IPS-18c (cell line): Measurements from ENCODE around the gene COL6A3.

Experiments
- H3K4me3 ChIP-seq: 2 replicates; pipeline ENCODE4 v1.7.0; 2013; ENCODE audit warnings: low read depth, mild to moderate bottlenecking, low read length, moderate library complexity; ENCODE audit not compliant: insufficient read depth
- H3K9me3 ChIP-seq: one replicate; pipeline ENCODE4 v1.6.1; 2013; ENCODE audit warnings: mild to moderate bottlenecking, low read length, moderate library complexity; ENCODE audit not compliant: control insufficient read depth, insufficient read depth

The COL6A3 gene, protein sequence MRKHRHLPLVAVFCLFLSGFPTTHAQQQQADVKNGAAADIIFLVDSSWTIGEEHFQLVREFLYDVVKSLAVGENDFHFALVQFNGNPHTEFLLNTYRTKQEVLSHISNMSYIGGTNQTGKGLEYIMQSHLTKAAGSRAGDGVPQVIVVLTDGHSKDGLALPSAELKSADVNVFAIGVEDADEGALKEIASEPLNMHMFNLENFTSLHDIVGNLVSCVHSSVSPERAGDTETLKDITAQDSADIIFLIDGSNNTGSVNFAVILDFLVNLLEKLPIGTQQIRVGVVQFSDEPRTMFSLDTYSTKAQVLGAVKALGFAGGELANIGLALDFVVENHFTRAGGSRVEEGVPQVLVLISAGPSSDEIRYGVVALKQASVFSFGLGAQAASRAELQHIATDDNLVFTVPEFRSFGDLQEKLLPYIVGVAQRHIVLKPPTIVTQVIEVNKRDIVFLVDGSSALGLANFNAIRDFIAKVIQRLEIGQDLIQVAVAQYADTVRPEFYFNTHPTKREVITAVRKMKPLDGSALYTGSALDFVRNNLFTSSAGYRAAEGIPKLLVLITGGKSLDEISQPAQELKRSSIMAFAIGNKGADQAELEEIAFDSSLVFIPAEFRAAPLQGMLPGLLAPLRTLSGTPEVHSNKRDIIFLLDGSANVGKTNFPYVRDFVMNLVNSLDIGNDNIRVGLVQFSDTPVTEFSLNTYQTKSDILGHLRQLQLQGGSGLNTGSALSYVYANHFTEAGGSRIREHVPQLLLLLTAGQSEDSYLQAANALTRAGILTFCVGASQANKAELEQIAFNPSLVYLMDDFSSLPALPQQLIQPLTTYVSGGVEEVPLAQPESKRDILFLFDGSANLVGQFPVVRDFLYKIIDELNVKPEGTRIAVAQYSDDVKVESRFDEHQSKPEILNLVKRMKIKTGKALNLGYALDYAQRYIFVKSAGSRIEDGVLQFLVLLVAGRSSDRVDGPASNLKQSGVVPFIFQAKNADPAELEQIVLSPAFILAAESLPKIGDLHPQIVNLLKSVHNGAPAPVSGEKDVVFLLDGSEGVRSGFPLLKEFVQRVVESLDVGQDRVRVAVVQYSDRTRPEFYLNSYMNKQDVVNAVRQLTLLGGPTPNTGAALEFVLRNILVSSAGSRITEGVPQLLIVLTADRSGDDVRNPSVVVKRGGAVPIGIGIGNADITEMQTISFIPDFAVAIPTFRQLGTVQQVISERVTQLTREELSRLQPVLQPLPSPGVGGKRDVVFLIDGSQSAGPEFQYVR (N-terminal part only)

DNA sequence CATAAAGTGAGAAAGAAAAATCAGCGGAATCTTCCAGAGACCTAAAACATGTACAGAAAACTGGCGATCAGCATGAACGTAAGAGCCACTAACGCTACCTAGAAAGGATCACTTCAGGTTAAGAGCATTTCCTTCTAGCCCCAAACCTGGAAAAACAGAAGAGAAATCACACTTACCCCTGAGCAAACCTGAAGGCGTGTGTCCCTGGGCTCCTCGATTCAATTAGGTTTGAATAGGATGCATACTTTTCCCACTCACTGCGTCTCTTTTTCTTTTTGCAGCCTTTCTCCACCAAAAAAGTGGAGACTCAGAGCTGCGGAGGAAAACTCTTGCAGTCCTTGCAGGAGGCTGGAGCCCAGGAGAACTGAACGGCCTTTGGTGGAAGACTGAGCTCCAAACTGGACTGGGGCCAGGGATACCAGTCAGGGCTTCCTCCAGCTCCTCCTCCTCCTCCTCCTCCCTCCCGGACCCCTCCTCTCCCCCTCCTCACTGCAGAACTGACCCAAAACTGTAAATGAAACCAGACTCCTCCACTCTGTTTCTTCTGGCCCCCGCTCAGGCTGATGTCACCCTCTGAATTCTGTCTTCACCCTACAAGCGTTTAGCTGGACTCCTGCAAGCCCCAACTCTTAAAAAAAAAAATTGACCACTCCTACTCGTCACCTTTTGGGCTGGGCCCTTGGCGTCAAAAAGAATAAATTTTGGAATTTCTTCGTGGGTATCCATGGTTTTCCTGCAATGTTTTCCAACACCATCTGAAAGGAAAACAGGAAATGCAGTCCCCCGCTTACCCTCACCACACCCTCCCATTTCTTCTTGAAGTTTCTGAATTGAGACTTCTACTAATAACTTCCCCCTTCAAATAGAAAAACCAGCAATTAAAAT lies at the start of gene COL6A3:
Gene COL6A3, minus strand, starts transcription at position 388 of the 885 bp plus-strand sequence. CDS start 17,347 bp downstream, outside the sequence.
- peaks cover 2% of the 10 kb centered on the region for H3K9me3 ChIP-seq
- no peak within 1 kb of the TSS for H3K4me3 ChIP-seq

DNA sequence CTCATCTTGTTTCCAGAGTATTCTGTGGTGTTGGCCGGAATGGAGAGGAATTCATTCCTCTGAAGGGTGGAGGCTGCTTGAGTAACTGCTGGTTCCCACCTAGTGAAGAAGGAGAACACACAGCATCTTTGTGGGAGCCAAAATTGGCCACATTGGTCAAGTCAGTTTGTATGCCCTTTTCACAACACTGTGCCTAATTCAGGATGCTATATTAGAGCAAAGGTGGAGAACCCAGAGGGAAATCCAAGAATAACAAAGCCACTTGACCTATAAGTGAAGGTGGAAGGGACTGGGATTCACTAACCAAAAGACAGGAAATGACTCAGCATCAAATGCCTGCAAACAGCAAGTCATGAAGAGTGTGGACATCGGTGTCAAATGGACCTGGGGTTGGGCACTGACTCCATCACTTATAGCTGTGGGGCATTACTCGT lies 45.8 kb upstream of the COL6A3 start:
- no peak overlapping the region for H3K4me3 ChIP-seq
- H3K9me3 ChIP-seq = no peaks in the 10 kb centered on the region

DNA sequence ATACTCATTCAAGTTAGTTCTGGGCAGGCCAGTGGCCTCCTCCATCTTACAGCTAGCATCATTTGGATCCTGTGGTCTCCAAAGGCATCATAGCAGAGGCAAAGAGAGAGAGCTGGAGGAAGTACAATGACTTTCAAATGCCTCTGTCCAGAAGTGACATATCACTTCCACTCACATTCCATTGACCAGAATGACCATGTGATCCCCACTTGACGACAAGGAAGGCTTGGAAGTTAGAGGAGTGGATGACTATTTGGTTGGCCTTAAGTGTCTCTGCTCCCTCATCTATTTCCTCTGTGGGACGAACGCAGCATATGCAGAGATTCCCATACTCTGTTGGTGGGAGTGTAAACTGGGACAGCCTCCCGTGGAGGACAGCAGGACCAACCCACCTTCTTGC lies 45.3 kb upstream of the COL6A3 start:
- no peaks in the 10 kb centered on the region for H3K9me3 ChIP-seq
- no peak overlapping the region for H3K4me3 ChIP-seq

DNA sequence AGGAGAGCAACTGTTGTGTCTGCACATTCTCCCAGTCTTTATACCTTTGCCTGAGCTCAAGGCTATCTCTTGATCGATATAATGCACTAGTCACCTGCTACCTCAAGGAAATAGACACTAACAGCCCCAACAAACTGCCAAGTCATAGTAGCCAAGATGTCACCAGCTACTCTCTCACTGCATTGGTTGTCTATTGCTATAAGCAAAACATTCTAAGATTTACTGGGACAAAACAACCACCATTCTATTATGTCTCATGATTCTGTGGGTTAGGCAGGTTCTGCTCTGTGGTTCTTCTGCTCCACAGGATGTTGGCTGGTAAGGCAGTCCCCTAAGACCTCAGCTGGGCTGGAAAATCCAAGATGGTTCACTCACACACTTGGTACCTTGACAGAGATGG lies 44.6 kb upstream of the COL6A3 start:
- no peaks in the 10 kb centered on the region for H3K9me3 ChIP-seq
- no peak overlapping the region for H3K4me3 ChIP-seq

DNA sequence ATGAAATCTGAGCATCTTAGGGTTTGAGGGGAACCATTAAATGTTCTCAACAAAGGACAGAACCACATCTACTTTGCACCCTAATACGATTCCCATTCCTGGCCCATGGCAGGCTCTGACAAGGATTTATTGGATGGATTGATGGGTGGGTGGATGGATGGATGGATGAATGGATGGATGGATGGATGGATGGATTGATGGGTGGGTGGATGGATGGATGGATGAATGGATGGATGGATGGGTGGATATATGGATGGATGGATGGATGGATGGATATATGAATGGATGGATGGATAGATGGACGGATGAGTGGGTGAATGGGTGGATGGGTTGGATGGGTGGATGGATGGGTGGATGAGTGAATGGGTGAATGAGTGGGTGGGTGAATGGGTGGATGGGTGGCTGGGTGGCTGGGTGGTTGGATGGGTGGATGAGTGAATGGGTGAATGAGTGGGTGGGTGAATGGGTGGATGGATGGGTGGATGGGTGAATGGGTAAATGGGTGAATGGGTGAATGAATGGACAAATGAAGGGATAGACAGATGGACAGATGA lies 43.5 kb upstream of the COL6A3 start:
- Histone ChIP-seq H3K4me3 (no peak overlapping the region), H3K9me3 (no peaks in the 10 kb centered on the region)

DNA sequence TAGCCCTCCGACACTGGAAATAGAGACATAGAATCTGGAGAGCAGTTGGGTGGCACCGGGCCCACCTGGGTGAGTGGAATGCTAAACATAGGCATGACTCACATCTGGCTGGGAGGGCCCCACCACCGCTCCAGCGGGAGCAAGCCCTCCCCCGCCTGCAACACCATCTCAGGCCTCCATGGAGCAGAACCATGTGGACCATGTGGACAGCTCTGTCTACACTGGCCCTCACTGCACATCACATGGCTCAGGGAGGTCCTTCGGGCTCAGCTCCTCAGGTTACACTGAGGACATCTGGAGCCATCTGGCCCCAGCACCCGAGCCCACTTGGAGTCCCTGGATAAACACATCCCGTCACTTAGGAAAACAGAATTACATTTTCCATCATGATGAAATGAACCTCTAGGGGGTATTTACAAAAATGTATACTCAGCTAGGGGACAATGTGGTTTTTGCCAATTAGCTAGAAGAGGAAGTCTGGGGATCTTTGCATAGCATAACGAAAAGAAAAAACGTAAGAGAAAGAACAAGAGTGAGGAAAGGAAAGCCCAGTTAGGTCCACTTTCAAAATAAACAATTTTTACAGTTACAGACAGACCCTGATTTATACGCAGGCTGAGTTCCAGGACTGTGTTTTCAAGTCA lies 42.4 kb upstream of the COL6A3 start:
- Histone ChIP-seq H3K4me3 (no peak overlapping the region), H3K9me3 (no peaks in the 10 kb centered on the region)

DNA sequence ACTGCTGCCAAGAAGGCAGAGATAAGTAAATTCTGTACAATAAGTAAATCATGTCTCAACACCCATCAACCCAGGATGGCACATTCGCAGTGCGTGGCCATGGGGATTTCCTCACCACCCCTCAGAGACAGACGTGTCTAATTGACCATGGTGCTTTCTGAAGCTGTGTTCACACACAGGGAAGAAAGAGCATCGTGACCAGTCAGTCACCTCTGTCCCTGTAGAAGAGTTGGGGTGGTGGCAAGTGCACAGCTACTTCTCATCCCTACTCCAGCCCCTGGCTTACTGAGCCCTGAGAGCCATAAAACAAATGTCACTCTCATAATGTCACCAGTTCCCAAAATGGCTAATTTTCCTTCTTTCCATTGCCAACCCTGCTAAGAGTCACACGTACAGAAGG lies 41.8 kb upstream of the COL6A3 start:
- Histone ChIP-seq H3K9me3 (no peaks in the 10 kb centered on the region), H3K4me3 (no peak overlapping the region)

DNA sequence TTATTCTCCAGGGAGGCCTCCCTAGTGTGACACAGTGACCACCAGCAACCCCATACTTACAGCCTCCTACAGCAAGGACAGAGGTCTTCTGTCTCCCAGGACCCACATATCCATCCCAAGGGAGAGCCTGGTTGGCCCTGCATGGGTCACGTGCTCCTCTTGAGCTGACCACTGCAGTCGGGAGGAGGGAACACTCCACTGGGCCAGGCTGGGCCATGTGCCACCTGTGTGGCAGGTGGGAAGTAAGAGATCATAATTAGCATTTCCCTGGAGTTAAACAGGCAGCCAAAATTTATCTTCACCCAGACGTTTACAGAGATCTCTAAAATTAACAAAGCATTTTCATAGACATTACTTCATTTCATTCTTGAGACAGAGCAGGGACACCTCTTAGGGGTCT lies 39.7 kb upstream of the COL6A3 start:
- Histone ChIP-seq H3K4me3 (no peak overlapping the region), H3K9me3 (no peaks in the 10 kb centered on the region)

DNA sequence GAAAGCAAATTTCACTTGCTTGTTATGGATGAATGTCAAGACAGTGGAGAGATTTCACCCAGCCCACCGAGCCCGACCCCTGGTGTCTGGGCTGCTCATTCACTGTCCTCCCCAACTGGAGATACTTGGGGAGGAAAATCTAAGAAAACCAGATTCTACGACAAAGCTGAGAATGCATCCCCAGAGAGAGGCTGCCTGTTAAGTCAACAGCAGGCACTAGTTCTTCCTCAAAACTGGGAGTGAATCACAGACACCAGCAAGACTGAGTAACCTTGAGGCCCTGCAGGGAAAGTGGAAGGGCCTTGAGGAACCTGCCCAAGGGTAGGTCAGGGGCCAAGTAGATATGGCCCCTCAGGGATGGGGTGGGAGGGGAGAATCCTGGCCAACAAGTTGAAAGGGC lies 38.9 kb upstream of the COL6A3 start:
- H3K4me3 ChIP-seq = no peak overlapping the region
- H3K9me3 ChIP-seq = no peaks in the 10 kb centered on the region

DNA sequence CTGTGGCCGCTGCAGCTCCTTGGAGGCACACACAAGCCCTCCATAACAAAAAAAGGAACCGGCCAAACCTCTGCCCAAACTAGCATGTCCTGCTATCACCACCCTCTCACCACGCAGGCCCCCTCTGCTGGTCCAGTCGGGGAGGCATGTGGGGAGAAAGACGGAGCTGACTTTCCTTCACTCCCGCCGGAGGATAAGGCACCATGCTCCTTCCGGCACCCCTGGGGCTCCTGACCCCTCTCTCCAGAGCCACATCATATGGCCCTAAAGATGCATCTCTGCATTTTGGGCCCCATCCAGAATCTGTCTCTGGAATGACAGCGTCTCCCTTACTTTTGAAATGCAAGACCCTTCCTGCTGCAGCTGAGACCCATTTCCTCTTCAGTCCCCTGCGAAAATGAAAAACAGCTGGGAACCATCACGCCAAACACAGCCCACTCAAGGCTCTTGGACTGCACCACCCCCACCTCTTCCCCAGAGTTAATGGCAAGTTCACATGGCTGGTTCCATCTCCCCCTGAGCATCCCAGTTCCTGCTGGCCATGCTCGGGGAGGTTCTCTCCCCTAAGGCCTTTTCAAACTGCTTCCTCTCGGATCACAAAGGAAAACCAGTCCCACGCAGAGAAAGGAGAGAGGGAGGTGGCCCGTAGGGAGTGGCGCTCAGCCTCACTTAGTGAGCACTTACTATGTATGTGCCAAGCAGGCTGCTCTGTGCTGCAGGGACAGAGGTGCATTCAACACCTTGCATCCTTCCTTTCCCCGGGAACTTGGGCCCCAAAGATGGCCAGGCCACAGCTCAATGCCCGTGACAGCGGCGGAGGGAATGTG lies 37.9 kb upstream of the COL6A3 start:
- Histone ChIP-seq H3K9me3 (no peaks in the 10 kb centered on the region), H3K4me3 (no peak overlapping the region)

DNA sequence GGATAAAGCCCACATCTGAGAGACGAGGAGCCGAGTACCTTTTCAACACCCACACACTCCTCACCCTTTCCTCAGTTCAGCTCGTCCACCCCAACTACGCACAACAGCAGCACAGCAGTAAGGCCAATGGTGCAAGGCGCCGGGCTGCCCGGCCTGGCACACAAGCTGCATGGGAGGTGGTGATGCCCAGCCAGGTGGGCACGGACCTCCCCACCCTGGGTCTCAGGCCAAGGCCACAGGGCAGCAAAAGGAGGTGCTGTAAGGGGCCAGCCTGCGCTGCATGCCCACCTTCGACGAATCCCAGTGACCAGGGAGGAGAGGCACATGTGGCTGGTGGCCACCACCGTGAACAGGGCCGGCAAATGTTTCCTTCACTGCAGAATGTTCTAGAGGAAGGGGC lies 36.6 kb upstream of the COL6A3 start:
- no peak overlapping the region for H3K4me3 ChIP-seq

DNA sequence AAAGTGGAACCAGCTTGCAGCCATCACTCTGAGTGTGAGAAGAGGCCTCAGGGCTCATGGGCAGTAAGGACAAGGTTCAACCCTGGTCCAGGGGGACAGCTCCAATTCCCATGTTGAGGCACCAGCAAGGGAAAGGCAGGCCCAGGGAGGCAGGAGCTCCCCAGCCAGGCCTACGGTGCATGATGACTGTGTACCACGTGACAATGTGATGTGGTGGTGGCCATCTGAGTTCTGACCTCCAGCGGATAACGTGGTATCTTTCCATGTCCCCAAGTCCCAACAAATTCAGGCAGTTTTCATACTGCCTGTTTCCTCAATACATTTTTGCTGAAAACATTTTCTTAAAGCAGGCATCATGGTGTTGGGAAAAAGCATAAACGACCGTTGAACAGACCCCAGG lies 36.1 kb upstream of the COL6A3 start:
- no peaks in the 10 kb centered on the region for H3K9me3 ChIP-seq
- no peak overlapping the region for H3K4me3 ChIP-seq

More for the DNA sequence above, 36.6 kb upstream of the COL6A3 start:
- no peaks in the 10 kb centered on the region for H3K9me3 ChIP-seq

DNA sequence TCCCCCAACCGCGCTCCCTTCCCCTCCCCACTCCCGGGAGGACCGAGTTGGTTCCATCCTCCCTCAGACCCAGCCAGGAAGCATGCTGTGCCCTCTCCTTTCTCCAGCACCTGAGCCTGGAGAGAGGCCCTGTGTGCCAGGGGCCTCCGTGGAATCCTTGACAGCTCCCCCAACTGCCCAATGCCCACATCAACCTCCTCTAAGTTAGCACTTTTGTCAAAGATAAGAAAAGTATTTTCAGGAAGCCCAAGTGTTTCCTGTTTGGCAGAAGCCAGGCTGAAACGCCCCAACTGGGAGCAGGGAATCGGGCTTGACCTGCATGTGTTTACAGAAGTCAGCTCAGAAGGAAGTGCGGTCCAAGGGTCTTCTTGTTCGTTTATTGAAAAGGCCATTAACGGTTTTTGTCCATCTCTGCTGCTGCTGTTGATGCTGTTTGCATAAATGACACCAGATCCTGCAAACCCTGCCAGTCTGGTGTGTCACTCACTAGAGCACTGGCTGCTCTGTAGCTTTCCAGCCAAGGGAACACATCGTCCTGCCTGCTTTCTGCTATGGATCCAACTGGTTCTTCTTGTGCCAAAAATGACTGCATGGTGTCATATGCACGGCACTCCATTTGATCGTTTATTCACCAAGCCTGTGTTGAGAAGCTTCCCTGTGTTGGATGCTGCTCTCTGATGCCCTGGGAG lies 35.4 kb upstream of the COL6A3 start:
- Histone ChIP-seq H3K9me3 (no peaks in the 10 kb centered on the region), H3K4me3 (no peak overlapping the region)

DNA sequence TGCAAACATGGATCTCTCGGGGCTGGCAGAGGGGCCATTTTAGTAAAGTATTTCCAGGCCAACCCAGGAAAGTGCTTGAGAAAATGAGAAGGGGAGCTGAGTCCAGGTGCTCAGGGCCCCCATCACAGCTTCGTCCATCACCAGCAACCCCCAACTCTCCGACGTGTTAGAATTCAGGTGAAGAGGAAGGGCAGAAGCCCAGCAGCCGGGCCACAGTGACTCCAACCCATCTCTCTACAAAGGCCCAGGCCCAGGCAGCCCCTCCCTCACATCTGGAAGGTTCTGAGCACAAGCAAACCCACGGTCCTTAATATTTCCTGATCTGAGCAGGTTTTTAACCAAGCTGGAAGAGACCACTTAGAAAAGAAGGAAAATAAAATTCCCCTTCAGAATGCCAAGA lies 34.7 kb upstream of the COL6A3 start:
- H3K9me3 ChIP-seq = no peaks in the 10 kb centered on the region
- no peak overlapping the region for H3K4me3 ChIP-seq

DNA sequence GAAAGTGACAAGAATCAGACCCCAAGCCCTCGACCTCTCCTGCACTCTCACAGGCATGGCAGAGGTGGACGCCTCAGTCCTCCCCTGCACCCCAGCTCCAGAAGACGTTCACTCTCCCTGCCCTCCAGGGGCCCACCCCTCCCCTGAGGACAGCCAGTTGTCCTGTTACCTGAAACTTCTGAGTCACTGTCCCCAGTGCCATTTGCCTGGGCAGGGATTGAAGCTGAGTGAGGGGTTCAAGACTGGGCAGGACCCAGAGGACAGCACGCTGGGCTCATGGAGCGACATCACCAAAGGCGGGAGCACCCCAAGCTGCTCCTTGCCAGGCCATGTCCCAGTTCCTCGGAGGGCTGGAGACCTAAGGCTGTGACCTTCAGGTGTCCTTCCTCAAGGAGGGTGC lies 34.2 kb upstream of the COL6A3 start:
- Histone ChIP-seq H3K4me3 (no peak overlapping the region), H3K9me3 (no peaks in the 10 kb centered on the region)
